Prostate gland (tissue), 2 donors: Measurements from ENCODE around the gene TMEM61. TPM values are rescaled to one million over a fixed set of nuclear protein-coding genes. Genes with fewer than 3 reads are reported as not detected.
A peak's percentile ranks its signal among the peaks of the same experiment; 100 is the strongest.

Experiments
- DNase-seq: peaks from one replicate; pipeline ENCODE4 v3.0.0-alpha.2; 2019; ENCODE audit warnings: low spot score
- H3K27ac ChIP-seq, 2 donors: fragments of 200-600 bp; sonication (generic); 2 replicates each; pipeline ENCODE4 v1.5.1; 2017 to 2019
- H3K27me3 ChIP-seq: fragments of 200-600 bp; sonication (generic); replicated peaks from 2 replicates; pipeline ENCODE4 v1.5.1; 2019; ENCODE audit not compliant: insufficient read depth
- H3K36me3 ChIP-seq, 2 donors: fragments of 200-600 bp; sonication (generic); 1 replicate in 1 of 2; 2 replicates in 1 of 2; pipeline versions ENCODE4 v1.5.1 to v1.8.1; 2017 to 2019
- H3K4me1 ChIP-seq: fragments of 200-600 bp; sonication (generic); replicated peaks from 2 replicates; pipeline ENCODE4 v1.5.1; 2019
- H3K4me3 ChIP-seq, 2 donors: fragments of 200-600 bp; sonication (generic); 2 replicates each; pipeline ENCODE4 v1.5.1; 2017 to 2019
- H3K9me3 ChIP-seq: fragments of 200-600 bp; sonication (generic); 2 replicates; pipeline ENCODE4 v1.5.1; 2017
- POLR2A ChIP-seq: fragments of 450-650 bp; IDR thresholded peaks from one replicate; pipeline ENCODE4 v1.6.1; 2016; ENCODE audit warnings: antibody characterized with exemption, mild to moderate bottlenecking
- POLR2AphosphoS5 ChIP-seq: sonication (generic); formaldehyde crosslinking; IDR thresholded peaks from one replicate; pipeline ENCODE4 v1.6.1; 2017; ENCODE audit warnings: antibody characterized with exemption
- WGBS: methylation state at CpG from one replicate; pipeline ENCODE4 v1.1.5; 2018; 5-methylcytosine and 5-hydroxymethylcytosine counted together
- intact Hi-C: fragments of 100-400 bp; cut with DNase I; formaldehyde crosslinking; loops from one replicate; pipeline ENCODE4 v1.14.2; 2022
- total RNA-seq, 2 donors: library from RNA; depleted of rRNA; stranded (reverse); fragments of >200 nt; gene quantifications; one replicate each; pipeline ENCODE4 v1.1.0, GENCODE V29; 2016
- TF ChIP-seq, protein P1 (sequence below), 4 experiments: fragments of 200-600 bp in 2 of 4; fragments of 450-650 bp in 2 of 4; sonication (generic) in 2 of 4; IDR thresholded peaks; 1 replicate in 3 of 4; 2 replicates in 1 of 4; pipeline ENCODE4 v1.5.1; 2016 to 2019; ENCODE audit warnings: antibody characterized with exemption in 4 of 4, mild to moderate bottlenecking in 2 of 4, moderate library complexity in 2 of 4

TMEM61 gene
- total RNA-seq, 2 donors from 2014 or later = 2.4 to 5.4 TPM

DNA sequence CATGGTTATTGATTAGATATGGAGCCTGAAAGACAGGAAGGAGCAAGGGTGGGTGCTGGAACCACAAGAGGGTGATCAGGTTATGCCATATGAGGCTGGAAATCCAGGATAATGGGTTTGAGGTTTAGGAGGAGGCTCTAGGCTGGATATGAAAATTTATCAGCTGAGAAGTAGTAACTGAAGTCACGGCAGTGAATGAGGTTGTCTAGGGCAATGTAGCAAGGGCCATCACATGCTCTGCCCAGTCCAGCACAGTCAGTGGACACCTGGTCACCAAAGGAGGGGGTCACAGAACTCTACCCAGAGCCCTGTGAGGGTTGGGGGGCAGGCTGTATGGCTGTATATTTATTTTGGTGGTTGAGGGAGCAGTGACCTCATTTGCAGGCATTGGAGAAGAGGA, 10.5 kb upstream of the TMEM61 start:
- H3K27ac ChIP-seq = no peak overlapping the region
- H3K27me3 ChIP-seq = no peaks in the 10 kb centered on the region
- DNase-seq = no peak
- H3K4me3 ChIP-seq = no peak overlapping the region
- 88% methylated on average over 1 of the region's 1 CpG for WGBS
- TF ChIP-seq, protein P1, sequence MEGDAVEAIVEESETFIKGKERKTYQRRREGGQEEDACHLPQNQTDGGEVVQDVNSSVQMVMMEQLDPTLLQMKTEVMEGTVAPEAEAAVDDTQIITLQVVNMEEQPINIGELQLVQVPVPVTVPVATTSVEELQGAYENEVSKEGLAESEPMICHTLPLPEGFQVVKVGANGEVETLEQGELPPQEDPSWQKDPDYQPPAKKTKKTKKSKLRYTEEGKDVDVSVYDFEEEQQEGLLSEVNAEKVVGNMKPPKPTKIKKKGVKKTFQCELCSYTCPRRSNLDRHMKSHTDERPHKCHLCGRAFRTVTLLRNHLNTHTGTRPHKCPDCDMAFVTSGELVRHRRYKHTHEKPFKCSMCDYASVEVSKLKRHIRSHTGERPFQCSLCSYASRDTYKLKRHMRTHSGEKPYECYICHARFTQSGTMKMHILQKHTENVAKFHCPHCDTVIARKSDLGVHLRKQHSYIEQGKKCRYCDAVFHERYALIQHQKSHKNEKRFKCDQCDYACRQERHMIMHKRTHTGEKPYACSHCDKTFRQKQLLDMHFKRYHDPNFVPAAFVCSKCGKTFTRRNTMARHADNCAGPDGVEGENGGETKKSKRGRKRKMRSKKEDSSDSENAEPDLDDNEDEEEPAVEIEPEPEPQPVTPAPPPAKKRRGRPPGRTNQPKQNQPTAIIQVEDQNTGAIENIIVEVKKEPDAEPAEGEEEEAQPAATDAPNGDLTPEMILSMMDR (IDR thresholded peaks at IDR 0.05) = no peak
- TF ChIP-seq POLR2AphosphoS5 (no peak), POLR2A (no peak)
- intact Hi-C loops = no loop called here
- no peaks in the 10 kb centered on the region for H3K9me3 ChIP-seq
- H3K4me1 ChIP-seq = no peaks in the 10 kb centered on the region
- H3K36me3 ChIP-seq = no peaks in the 10 kb centered on the region

DNA sequence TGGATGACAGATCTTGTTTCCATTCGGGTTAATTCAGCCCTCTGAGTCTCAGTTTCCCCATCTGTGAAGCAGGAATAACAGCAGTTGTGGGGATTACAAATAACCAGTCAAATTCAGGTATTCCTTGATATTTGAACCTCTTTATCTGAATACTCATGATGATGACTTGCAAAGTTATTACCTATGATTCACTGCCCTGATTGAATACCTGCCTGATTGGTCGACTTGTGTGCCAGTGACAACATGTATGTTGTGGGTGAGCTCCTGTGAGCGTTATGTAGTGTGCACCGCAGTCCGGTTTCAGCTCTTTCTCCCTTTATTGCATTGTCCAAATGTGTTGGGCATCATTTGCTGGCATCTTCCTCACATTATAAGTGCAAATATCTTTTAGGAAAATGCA, 9.5 kb upstream of the TMEM61 start:
- H3K4me3 ChIP-seq = no peak overlapping the region
- H3K27ac ChIP-seq = no peak overlapping the region
- DNase-seq = no peak
- 90% methylated on average over 5 of the region's 5 CpGs for WGBS
- H3K9me3 ChIP-seq = no peaks in the 10 kb centered on the region
- intact Hi-C loops = no loop called here
- no peaks in the 10 kb centered on the region for H3K4me1 ChIP-seq
- no peaks in the 10 kb centered on the region for H3K27me3 ChIP-seq
- TF ChIP-seq POLR2A = no peak
- TF ChIP-seq, protein P1 (IDR thresholded peaks at IDR 0.05) = no peak
- no peak for TF ChIP-seq POLR2AphosphoS5
- no peaks in the 10 kb centered on the region for H3K36me3 ChIP-seq

DNA sequence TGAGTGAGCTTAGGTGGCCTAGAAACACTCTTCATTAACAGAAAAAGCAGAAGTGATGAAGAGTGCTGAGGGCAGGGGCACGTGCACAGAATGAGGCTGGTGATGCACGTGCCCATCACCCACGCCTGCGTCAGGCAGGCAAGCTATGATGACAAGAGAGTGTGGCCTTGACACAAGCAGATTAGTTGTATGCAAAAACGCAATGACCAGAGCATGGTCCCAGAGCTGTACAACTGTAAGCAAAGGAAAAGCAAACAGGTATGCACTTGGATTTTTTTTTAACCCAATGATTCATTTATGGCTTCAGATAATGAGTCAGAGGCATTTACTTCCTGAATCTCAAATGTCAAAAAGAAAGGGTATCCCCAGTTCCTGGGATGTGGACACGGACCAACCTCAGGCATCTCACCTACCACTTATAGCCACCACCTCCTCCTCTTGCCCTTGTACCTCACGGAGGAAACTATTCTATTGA, 9.1 kb upstream of the TMEM61 start:
- no peak for DNase-seq
- TF ChIP-seq, protein P1 (IDR thresholded peaks at IDR 0.05) = no peak
- no peak for TF ChIP-seq POLR2A
- no peak for TF ChIP-seq POLR2AphosphoS5
- H3K4me1 ChIP-seq = no peaks in the 10 kb centered on the region
- no peaks in the 10 kb centered on the region for H3K27me3 ChIP-seq
- intact Hi-C loops = no loop called here
- H3K27ac ChIP-seq = no peak overlapping the region
- no peaks in the 10 kb centered on the region for H3K36me3 ChIP-seq
- H3K4me3 ChIP-seq = no peak overlapping the region
- WGBS = 70% methylated on average over 7 of the region's 7 CpGs
- no peaks in the 10 kb centered on the region for H3K9me3 ChIP-seq

DNA sequence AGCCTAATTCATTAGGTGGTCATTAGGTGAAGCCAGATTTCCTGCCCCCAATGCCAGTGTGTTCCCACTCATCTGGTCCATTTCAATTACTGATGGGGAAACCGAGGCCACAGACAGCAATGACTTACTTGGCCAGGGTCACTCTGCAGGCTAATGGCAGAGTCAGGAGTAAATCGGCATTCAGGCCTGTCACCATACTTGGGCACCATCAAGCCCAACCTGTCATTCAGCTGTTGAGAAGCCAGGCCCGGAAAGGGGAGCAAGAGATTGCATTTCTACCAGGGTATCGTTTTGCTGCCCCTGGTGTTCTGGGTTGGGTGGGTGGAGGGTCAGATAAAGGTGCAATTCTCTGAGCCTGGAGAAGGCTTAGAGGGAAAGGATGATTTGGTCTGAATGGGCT, 8.0 kb upstream of the TMEM61 start:
- Histone ChIP-seq H3K27ac (no peak overlapping the region), H3K27me3 (no peaks in the 10 kb centered on the region), H3K4me1 (no peaks in the 10 kb centered on the region), H3K4me3 (no peak overlapping the region), H3K9me3 (no peaks in the 10 kb centered on the region), H3K36me3 (no peaks in the 10 kb centered on the region)
- no peak for DNase-seq
- intact Hi-C loops = no loop called here
- WGBS = 93% methylated on average over 4 of the region's 4 CpGs
- TF ChIP-seq POLR2AphosphoS5 (no peak), POLR2A (no peak)
- TF ChIP-seq, protein P1 (IDR thresholded peaks at IDR 0.05) = no peak

DNA sequence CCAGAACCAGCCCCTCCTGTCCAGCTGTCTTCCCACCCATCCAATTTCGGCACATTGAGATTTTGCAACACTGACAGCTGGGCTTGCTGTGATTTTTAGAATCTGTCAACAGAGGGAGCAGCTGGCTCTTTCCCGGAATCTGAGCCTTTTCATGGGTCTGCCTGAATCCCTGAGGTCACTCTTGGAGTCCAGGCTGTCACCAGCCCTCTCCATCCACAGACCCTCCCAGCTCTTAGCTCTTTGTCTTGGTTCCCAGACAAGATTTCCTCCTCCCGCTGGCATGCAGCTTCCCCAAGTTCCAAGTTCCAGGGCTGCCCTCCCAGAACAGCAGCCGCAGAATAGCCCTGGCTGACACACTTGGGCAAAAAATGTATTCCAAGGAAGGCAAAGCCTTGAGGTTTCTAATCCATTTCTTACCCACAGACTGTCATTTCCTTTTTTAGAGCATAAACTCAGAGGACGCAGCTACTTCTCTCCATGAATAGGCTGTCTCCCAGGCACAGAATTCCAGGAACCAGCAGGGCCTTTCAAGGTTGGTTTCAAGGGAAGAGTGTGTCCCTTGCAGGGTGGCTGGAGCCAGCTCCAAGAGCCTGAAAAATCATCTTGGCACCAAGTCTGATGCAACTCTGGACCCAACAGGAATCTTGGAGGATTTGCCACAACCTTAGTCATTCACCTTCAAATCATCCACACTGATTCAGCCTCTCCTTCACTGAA, 7.1 kb upstream of the TMEM61 start:
- Histone ChIP-seq H3K27ac (no peak overlapping the region), H3K4me3 (no peak overlapping the region), H3K4me1 (no peaks in the 10 kb centered on the region), H3K27me3 (no peaks in the 10 kb centered on the region), H3K9me3 (no peaks in the 10 kb centered on the region), H3K36me3 (no peaks in the 10 kb centered on the region)
- WGBS = 45% methylated on average over 5 of the region's 5 CpGs
- TF ChIP-seq, protein P1 (IDR thresholded peaks at IDR 0.05) = peak in 1 of 4 experiments; percentile 16
- TF ChIP-seq POLR2AphosphoS5 (peak; percentile 2), POLR2A (no peak)
- intact Hi-C loops = no loop called here
- DNase-seq = no peak
